Measurements from ENCODE around the gene GDAP2. TPM values are rescaled to one million over a fixed set of nuclear protein-coding genes. Genes with fewer than 3 reads are reported as not detected.

GDAP2 gene
- polyA plus RNA-seq, 3 donors: 17.8 to 28.7 (median 21.1) TPM

GRCh38 chr1:117895482-117896114 is 33.8 kb downstream of the GDAP2 start:
- Histone ChIP-seq H3K9ac (ENCODE audit: insufficient read depth, low read length, poor library complexity, severe bottlenecking) (no peak overlapping the region), H3K36me3 (replicated peaks in 1 of 2; ENCODE audit: control insufficient read depth in 1 of 2, insufficient read depth in 2 of 2, low read length in 2 of 2) (peaks cover 84 to 97% of the 10 kb centered on the region in 2 donors), H3K4me1 (ENCODE audit: control insufficient read depth in 1 of 2, insufficient read depth in 2 of 2, low read length in 2 of 2) (no peaks in the 10 kb centered on the region), H3K27me3 (ENCODE audit: control insufficient read depth in 2 of 2, insufficient read depth in 2 of 2, low read length in 2 of 2) (no peaks in the 10 kb centered on the region), H2AFZ (ENCODE audit: insufficient read depth, low read depth, low read length, poor library complexity, severe bottlenecking) (no peak overlapping the region), H3K9me3 (replicated peaks in 1 of 2; ENCODE audit: control insufficient read depth in 1 of 2, insufficient read depth in 1 of 2, low read length in 2 of 2) (no peaks in the 10 kb centered on the region), H4K20me1 (ENCODE audit: insufficient read depth, low read length) (peaks cover 22% of the 10 kb centered on the region), H3K4me2 (replicated peaks; ENCODE audit: extremely low read depth, low read length, poor library complexity, severe bottlenecking) (no peak overlapping the region), H3K79me2 (ENCODE audit: insufficient read depth, low read length) (no peaks in the 10 kb centered on the region), H3K27ac (ENCODE audit: low read depth in 1 of 2, low read length in 2 of 2) (no peak overlapping the region), H3K4me3 (replicated peaks in 1 of 3; ENCODE audit: low read depth in 2 of 3, low read length in 3 of 3) (no peak overlapping the region)
- H3K9me3 Mint-ChIP-seq: no peaks in the 10 kb centered on the region
- peak; percentile 16 to 36 (median 36) for DNase-seq
- TF ChIP-seq CTCF (IDR thresholded peaks at IDR 0.05): peak; percentile 87
- 28% methylated on average over 3 of the region's 4 CpGs for WGBS (ENCODE audit: insufficient coverage)
- H3K27me3 Mint-ChIP-seq (ENCODE audit: low read depth in 3 of 3): no peaks in the 10 kb centered on the region
- no peaks in the 10 kb centered on the region for H3K4me1 Mint-ChIP-seq
- H3K4me3 Mint-ChIP-seq: no peak overlapping the region
- H3K27ac Mint-ChIP-seq: no peak overlapping the region
- intact Hi-C loops (cut with micrococcal nuclease): loop anchor here in 1 of 2 donors (10.0 kb wide), 1 partner anchor 831 kb away; the partner anchor contains the start of gene TTF2
- H3K36me3 Mint-ChIP-seq: peaks cover 63 to 73% of the 10 kb centered on the region in 2 donors

GRCh38 chr1:117894078-117894477 is 35.3 kb downstream of the GDAP2 start:
- Mint-ChIP-seq H3K36me3 (peaks cover 65 to 72% of the 10 kb centered on the region in 2 donors), H3K27me3 (ENCODE audit: low read depth in 3 of 3) (no peaks in the 10 kb centered on the region), H3K27ac (no peak overlapping the region), H3K4me3 (no peak overlapping the region), H3K9me3 (no peaks in the 10 kb centered on the region), H3K4me1 (no peaks in the 10 kb centered on the region)
- Histone ChIP-seq H4K20me1 (ENCODE audit: insufficient read depth, low read length) (peaks cover 24% of the 10 kb centered on the region), H3K4me1 (ENCODE audit: control insufficient read depth in 1 of 2, insufficient read depth in 2 of 2, low read length in 2 of 2) (no peaks in the 10 kb centered on the region), H3K4me2 (replicated peaks; ENCODE audit: extremely low read depth, low read length, poor library complexity, severe bottlenecking) (no peak overlapping the region), H3K27ac (ENCODE audit: low read depth in 1 of 2, low read length in 2 of 2) (no peak overlapping the region), H3K79me2 (ENCODE audit: insufficient read depth, low read length) (no peaks in the 10 kb centered on the region), H3K27me3 (ENCODE audit: control insufficient read depth in 2 of 2, insufficient read depth in 2 of 2, low read length in 2 of 2) (no peaks in the 10 kb centered on the region), H2AFZ (ENCODE audit: insufficient read depth, low read depth, low read length, poor library complexity, severe bottlenecking) (no peak overlapping the region), H3K9me3 (replicated peaks in 1 of 2; ENCODE audit: control insufficient read depth in 1 of 2, insufficient read depth in 1 of 2, low read length in 2 of 2) (no peaks in the 10 kb centered on the region), H3K4me3 (replicated peaks in 1 of 3; ENCODE audit: low read depth in 2 of 3, low read length in 3 of 3) (no peak overlapping the region), H3K36me3 (replicated peaks in 1 of 2; ENCODE audit: control insufficient read depth in 1 of 2, insufficient read depth in 2 of 2, low read length in 2 of 2) (peaks cover 76 to 97% of the 10 kb centered on the region in 2 donors), H3K9ac (ENCODE audit: insufficient read depth, low read length, poor library complexity, severe bottlenecking) (no peak overlapping the region)
- WGBS (ENCODE audit: insufficient coverage): no CpG with 5 or more reads among the region's 1 CpG
- TF ChIP-seq CTCF (IDR thresholded peaks at IDR 0.05): no peak
- intact Hi-C loops (cut with micrococcal nuclease): loop anchor here in 1 of 2 donors (10.0 kb wide), 1 partner anchor 829 kb away; the partner anchor contains the start of gene TTF2
- DNase-seq: no peak

All from CD14-positive monocyte (primary cell).